A673 (cell line): ENCODE measurements around the gene SDF2.

Source experiments
- CTCF ChIP-seq: fragments of 300-800, 200-600 bp; sonication (generic); conservative IDR thresholded peaks from 2 replicates; pipeline ENCODE4 v1.5.1; 2017; ENCODE audit warnings: low read depth, mild to moderate bottlenecking, antibody characterized with exemption, low read length, moderate library complexity, mixed read lengths
- EZH2 ChIP-seq: fragments of 200-600 bp; sonication (generic); IDR thresholded peaks from 2 replicates; pipeline ENCODE4 v1.6.1; 2017; ENCODE audit warnings: borderline replicate concordance, low read depth, mild to moderate bottlenecking, mixed read lengths, antibody characterized with exemption, low read length; ENCODE audit not compliant: poor library complexity, severe bottlenecking

- TF ChIP-seq CTCF (no peak), EZH2 (no peak)
Observed at GRCh38 chr17:28689011-28689410, 27.3 kb upstream of the SDF2 start.
